DMS79 (cell line): ENCODE data around the gene MACROD2.
"Not testable (repeated sequence)": the region's sequence is repeated elsewhere in the genome, so short reads cannot be mapped to it uniquely, and the experiment has no call there.

Experiments
- DNase-seq: peaks from one replicate; lab custom pipeline; 2025; lab: John Stamatoyannopoulos, UW

The MACROD2 gene

DNA sequence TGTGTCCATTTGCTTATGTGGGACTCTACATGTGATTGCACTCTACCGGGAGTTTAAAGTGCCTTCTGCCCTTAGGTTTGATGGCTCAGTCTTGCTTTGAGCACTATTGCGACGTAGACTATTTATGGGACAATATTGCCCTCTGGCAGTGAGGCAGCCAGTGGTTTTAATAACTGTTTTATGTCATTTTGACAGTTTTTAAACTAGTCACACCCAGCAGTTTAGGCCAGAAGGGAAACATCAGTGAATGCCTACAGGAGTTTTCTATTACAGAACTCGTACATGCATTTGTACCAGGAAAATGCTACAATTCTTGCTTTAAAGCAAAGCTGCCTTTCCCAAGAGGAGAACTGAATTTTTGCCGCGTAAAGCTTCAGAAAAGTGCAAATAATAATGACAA lies 1764.3 kb downstream of the MACROD2 start:
- no peak for DNase-seq

DNA sequence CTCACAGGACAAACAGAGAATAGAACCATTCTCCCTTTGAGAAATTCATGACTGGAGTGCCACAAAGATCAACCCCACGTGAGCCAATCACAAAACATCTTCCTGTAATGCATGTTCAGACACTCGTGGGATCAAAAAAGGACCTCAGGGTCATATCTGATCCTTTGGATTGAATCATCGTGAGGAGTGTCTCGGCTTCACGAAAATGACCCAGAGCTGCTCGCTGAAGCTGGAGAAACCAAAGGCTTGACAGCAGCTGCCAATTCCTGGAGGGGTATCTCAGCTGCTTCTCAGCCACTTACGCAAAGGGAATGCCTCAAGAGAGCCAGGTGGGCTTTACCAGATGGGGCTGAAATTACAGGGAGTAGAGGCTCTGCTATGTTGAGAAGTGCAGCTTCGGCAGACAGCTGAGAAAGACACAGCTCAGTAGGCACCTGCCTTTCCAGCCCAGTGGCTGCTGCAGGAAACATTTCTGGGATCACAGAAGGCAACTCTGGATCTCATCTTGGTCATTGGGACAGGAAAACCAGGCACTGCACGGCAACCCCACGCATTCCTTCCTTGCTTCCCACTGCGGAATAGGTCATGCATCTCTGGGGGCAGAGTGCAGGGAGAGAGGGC lies 1764.8 kb downstream of the MACROD2 start:
- no peak for DNase-seq

DNA sequence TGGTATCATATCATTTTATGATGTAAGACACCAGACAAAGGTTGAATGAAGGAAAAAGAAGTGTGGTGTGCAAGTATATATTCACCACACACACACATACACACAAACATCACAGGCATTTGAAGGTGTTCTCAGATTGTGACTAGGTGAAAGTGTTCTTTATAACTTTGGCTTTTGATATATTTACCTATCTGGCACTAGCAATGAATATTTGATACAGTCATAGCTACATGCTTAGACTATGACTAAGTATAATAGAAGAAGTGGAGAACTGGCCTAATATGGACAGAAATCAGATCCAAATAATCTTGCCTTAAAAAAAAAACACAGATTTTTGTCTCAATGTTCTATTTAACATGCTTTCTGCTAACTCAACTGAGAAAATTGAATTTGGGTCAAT lies 1768.0 kb downstream of the MACROD2 start:
- no peak for DNase-seq

DNA sequence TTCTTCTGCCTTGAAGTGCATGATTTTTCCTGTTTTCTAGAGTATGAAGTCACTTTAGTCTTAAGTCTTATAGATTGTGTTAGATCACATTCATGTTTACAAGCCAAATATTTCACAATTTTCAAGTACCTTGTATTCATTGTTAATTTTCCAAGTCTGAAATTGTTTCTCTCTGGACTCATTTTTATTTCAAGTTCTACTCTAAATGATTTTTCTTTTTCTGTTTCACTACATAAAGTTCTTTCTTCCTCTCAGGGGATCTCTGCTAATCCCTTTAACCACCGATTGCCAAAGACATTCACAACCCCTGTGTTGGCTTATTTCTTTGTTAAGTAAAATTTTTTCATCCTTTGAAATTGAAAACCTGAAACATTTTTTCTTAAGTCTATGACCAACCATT lies 1772.3 kb downstream of the MACROD2 start:
- DNase-seq, result no peak

DNA sequence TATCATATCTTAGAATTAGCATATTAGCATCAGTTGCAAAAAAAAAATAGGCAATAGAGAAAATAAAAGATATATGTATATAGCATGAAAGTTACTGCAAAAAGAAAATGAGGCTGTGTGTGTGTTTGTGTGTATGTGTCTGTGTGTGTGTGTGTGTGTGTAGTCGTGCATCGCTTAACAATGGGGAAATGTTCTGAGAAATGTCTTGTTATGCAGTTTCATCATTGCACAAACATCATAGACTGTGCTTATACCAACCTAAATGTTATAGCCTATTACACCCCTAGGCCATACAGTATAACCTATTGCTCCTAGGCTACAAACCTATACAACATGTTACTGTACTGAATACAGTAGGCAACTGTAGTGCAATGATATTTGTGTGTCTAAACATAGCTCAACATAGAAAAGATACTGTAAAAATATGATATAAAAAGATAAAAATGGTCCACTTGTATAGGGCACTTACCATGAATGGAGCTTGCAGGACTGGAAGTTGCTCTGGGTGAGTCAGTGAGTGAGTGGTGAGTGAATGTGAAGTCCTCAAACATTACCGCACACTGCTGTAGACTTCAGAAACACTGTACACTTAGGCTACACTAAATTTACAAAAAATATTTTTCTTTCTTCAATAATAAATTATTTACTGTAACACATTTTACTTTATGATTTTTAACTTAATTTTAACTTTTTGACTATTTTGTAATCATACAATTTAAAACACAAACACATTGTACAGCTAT lies 1772.9 kb downstream of the MACROD2 start:
- DNase-seq, result no peak

DNA sequence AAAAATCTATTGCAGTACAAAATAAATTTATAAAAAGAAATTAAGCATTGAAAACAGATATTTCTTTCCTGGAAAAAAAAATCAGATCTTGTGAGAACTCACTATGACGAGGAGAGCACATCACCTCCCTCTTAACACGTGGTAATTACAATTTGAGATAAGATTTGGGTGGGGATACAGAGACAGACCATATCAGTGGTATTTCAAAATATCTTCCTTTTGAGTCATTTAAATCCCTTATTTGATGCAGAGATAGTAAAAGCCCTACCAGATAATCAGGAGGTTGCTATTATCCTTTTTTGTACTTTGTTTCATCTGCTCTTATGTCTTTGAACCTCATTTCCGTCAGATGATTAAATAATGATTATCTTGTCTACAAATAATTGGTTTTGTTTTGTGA lies 1777.5 kb downstream of the MACROD2 start:
- DNase-seq, result no peak

DNA sequence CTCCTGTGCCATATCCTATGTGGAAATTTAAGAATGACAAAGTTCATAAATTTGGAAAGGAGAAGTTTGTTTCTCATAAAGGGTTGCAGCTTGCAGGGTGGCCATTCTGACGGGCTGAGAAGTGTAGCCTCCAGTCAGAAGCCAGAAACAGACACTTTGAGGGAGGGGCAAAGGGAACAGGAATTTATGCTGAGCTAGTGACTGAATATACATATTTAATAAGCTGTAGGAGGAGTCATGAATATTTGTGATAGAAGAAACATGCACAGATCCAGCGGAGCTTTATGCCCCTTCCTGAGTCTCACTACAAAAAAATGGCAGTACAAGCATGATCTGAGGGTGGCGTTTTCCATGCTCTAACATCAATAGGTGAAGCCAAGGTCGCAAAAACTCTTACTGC lies 1779.6 kb downstream of the MACROD2 start:
- no peak for DNase-seq

DNA sequence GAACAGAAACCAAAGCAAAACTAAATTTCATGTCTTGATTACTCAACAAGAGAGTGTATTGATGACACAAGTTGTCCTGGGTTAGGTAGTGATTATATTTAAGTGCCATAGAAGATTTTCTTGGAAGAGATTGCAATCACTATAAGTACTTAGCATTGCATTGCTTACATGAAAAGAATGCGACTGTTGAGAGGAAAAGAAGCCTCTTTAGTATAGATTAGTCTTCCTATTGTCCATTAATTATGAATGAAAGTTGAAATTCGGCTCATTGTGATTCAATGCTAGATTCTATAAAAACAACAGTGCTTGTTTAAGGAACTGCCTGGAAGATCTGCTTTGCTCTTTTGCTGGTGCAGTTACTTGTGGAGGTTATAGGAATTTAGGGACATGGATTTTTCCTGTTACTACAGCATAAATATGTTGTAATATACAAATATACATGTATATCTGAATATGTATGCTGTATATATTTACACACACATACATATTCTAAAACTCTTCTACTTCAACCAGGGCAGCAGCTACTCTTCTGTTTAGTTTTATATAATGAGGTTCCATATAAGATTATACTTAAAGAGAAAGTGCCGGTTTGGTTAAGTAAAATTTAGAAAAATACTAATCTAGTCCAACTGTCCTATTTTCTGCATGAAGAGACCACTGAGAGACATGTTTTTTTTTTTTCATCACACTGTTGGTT lies 1781.6 kb downstream of the MACROD2 start:
- DNase-seq, result no peak

DNA sequence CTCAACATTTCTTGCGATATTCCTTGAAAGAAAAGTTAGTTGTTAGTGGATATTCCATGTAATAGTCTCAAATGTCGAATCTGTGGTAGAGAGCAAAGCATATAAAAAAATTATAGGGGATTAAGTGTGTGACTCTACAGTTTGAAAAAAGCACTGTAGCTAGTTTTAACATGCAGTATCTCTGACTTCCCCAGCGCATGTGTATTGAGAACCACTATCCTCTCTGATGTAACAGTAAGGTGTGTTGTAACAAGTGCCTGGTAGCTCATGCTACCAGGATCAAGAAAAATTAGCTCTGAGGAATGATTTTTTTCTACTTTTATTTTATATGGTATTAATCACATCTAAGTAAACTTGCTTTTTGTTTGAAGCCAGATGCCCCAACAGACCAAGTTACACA lies 1788.7 kb downstream of the MACROD2 start:
- DNase-seq, result no peak

DNA sequence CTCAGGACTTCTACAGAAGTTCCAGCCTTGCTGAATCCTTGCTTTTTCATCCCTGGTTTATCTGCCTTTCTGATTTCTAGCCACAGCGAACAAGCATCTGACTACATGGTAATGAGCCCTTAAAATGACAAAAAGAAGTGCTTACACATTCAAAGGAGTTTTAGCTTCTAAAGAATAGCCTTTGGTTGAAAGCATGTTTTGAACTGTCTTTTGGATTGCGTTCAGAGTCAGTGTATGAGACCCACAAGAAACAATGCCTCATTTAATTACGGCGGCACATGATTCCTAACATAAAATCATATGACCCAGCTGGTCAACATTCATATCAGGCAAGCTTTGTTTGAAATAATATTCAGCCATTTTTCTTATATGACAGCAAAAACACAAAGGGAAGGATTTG lies 1793.8 kb downstream of the MACROD2 start:
- DNase-seq, result no peak

DNA sequence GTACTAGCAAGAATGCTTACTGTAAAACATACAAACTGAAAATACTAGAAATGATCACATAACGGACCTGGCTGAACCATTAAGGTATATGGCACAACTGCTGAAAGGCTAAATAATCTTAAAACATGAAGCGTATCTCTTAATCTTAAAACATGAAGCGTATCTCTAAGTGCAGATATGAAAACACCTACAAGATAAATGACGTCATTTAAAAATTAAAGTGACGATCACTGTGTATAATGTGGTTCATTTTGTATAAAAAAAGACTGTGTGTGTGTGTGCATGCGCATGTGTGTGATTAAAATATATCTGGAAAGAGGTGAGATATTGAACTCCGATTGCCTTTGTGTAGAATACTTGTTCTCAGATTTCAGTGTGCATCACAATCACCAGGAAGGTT lies 1797.5 kb downstream of the MACROD2 start:
- no peak for DNase-seq

DNA sequence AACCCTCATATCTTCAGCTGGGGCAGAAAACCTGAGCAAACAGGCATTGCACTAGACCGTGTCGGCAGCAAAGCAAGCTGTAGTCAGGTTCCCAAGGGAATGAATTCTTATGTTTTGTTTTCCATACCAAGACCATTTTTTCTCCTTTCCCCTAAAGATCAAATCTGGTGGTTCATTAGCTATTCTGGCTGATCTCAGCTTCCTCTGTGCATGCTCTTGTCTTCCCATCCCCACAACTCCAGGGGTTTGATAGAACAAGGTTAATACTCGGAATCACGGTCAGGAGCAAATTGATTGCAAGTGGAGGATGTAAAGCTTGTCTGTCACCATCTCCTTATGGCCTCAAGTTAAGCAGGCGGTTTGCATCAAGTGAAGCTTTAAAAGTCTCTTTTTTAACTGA lies 1799.1 kb downstream of the MACROD2 start:
- no peak for DNase-seq

DNA sequence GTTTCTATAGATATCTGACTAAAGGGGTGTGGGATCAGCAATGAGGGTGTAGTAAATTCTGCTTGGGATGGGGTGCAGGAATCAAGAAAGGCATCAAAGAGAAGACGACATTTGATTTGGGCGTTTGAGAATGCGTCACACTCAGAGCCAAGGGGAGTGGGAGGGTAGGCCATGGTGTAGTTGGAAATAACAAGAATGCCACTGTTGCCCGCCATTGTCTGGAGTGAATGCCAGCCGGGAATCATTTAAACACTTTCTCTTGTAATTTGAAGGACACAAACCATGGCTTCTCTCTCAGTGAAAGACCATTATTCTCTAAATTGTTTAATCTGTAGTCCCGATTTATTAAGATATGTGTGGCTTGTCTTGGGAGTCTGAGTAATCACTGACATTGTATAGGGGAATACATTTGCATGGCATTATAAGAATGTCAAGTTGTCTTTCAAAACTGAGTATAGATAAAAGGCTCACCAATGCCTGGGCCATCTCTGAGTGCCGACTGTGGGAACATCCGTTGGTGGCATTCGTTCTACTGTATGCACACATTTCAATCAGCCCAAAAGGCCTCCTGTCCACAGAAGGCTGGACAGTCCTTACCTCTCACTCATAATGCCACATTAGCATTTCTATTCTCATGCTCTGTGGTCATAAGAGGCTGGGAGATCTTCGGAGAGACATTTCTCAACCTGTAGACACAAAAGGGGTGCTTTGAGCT lies 1800.1 kb downstream of the MACROD2 start:
- no peak for DNase-seq

DNA sequence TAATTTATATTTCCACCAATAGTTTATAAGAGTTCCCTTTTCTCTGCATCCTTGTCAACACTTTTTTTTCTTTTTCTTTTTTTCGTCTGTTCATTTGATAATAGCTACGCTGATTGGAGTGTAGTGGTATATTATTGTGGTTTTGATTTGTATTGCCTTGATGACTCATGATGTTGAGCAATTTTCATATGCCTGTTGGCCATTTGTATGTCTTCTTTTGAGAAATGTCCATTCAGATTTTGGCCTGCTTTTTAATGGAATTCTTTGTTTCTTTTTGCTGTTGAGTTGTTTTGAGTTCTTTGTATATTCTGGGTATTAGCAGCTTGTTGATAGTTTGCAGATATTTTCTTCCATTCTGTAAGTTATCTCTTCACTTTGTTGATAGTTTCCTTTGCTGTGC lies 1804.6 kb downstream of the MACROD2 start:
- DNase-seq, result no peak

DNA sequence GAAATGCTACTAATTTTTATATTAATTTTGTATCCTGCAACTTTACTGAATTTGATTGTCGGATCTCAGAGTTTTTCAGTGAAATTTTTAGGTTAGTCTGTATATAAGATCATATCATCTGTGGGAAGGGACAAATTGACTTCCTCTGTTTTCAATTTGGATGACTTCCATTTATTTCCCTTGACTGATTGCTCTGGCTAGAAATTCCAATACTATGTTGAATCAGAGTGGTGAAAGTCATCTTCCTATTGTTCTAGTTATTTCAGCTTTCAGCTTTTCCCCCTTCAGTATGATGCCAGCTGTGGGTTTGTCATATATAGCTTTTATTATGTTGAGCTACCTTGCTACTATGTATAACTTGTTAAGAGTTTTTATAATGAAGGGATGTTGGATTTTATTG lies 1806.7 kb downstream of the MACROD2 start:
- DNase-seq, result no peak

DNA sequence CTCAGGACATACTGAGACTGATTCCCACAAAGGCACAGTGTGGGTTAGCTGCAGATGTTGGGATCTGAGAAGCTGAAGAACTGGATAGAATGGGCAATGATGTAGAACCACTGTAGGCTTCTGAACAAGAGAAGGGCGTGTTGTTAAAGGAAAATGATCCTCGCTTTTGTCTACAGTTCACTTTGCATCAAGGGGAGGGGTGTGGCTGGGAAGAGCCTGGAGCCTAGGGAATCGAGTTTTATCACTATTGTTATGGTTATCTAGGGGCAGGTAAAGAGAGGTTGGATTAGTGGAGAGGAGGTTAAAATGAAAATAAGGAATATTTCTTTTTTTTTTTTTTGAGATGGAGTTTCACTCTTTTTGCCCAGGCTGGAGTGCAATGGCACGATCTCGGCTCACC lies 1809.8 kb downstream of the MACROD2 start:
- no peak for DNase-seq

DNA sequence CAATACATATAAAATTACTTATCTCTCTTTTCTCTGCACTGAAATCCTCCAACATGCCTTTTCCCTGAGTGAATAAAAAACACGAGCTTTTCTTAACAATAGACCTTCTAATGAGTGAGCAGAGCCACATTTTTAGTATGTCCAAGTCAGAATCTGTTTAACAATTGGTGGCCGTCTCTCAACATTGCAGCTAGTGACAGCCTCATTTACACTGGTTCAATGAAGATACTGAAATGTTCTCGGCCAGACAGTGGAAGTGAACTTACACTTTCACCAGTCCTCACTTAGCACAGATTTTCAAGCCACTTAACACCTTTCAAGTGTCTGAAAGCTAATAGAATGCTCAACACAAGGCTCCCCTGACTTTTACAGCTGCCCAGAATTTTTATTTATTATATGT lies 1810.8 kb downstream of the MACROD2 start:
- no peak for DNase-seq

DNA sequence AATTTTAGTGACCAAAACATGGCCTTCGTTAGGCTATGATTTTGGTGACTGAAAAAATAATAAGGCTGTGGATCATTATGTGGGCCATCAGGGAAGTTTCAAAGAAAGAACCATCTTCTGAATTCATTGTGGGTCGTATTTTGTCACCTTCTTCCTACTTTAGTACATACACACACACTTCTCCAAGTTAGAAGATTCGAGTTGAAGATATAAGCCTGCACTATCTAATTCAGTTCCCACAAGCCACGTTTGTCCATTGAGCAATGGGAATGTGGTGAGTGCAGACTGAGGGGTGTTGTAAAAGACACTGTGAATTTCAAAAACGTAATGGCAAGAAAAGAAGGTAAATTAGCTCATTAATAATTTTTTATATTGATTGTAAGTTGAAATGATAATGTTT lies 1812.0 kb downstream of the MACROD2 start:
- no peak for DNase-seq

DNA sequence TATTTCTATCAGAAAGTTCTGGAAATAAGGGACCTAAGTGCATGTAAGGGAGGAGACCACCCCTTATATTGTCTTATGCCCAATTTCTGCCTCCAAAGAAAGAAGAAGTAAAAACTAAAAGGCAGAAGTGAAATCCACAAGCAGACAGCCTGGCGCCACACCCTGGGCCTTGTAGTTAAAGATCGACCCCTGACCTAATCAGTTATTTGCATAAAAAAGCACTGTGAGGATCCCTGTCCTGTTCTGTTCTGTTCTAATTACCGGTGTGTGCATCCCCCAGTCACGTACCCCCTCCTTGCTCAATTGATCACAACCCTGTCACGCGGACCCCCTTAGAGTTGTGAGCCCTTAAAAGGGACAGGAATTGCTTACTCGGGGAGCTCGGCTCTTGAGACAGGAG lies 1812.5 kb downstream of the MACROD2 start:
- not testable (repeated sequence) for DNase-seq

DNA sequence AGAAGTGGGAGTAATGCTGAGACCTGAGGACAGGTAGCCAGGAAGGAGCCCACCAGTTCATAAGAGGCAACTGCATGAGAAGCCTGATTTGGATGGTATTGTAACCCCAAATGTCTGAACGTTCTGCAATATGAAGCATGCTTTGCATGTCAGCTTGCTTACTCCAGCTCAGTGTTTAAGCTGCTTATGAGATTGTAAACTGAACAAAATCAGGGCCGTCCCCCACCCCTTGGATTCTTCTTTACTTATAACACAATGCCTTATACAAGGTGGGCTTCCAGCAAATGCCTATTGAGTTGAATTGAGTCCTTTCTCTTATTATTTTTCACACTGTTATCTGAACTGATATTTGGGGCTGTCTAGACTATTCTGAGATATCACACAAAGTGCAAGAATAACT lies 1816.6 kb downstream of the MACROD2 start:
- DNase-seq, result no peak

DNA sequence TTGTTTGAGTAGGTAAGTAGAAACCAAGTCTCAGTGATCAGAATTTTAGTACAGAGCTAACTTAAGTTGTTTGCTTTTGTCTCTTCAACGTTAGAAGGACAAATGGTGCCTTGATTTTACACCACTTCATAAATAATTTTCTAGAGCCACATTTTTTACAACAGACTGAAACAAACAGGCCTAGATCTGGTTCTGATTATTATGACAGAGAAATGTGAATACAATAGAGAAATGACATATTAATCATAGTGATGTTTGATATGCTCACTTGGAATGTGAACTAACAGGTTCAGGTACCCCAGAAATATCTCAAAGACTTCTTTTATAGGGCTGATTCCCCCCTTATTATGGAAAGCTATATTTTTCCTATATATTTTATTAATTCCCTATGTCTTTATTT lies 1817.4 kb downstream of the MACROD2 start:
- no peak for DNase-seq

DNA sequence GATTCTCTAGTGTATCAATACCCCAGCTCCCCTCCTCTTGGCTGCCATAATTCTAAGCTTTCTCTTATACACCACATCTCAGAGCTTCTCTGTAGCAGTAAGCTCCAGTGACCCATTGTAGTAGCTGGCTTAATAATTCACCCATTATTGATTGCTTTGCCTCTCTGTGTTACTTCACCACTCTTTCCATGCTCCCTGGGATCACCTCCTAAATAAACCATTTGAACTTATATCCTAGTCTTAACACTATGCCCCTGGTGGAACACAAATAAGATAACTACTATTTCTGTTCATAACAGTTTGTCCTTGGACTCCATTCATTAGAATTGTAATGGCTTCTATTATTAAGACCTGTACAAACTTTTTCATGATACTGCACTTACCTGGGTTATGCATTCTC lies 1819.0 kb downstream of the MACROD2 start:
- no peak for DNase-seq

DNA sequence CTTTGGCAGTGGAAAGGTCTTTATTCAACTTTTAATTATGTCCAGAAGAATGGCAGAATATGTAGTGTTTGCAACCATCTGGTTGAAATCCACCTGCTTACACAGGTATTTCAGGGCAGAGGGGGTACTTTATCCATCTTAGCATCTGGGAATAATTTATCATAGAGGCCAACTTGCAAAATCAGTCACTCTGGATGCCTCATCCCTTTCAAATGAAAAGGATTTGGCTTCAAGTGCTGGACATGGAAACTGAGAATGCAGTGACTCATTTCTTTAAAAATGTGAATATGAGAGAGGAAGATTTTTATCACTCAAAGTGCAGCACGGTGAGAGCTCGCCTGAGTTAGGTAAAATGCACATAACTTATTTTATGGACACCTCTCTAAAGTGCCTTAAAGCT lies 1819.6 kb downstream of the MACROD2 start:
- DNase-seq, result no peak
